Measurements from ENCODE around the gene BTBD16. TPM values are rescaled to one million over a fixed set of nuclear protein-coding genes. Genes with fewer than 3 reads are reported as not detected.

The BTBD16 gene
- total and polyA plus RNA-seq, 2 of the 13 experiments (the other 11 are each of a cell fraction or from before 2014, with no cell fraction given) = 5.0 to 11.9 TPM

DNA sequence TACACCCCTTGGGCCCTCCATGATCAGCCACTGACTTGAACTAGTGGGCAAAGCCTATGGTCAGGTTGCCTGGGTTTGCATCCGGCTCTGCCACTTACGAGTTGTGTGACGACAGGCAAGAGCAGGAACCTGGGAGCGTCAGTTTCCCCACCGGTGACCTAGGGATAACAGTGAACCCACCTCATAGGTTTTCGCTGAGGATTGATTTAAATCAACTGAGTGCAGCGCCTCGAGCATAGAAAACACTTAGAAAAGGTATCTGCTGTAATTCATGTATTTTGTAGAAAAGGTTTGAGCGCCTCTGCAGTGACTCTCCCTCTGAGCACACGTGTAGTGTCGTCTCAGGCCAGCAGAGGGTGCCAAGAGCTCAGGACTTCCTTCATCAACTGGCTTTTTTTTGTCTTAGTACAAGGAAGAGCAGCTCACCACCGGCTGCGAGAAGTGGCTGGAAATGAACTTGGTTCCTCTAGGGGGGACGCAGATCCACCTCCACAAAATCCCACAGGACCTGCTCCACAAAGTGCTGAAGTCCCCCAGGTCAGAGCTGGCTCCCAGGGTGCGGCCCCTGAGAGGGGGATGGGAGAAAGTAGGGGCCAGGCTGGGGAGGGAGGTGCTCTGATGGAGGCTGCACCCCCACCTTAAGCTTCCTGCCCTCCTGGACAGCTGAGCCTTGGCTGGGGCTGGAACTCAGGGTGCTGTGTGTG, 27.7 kb downstream of the BTBD16 start (continued):
- TF ChIP-seq, protein P1, sequence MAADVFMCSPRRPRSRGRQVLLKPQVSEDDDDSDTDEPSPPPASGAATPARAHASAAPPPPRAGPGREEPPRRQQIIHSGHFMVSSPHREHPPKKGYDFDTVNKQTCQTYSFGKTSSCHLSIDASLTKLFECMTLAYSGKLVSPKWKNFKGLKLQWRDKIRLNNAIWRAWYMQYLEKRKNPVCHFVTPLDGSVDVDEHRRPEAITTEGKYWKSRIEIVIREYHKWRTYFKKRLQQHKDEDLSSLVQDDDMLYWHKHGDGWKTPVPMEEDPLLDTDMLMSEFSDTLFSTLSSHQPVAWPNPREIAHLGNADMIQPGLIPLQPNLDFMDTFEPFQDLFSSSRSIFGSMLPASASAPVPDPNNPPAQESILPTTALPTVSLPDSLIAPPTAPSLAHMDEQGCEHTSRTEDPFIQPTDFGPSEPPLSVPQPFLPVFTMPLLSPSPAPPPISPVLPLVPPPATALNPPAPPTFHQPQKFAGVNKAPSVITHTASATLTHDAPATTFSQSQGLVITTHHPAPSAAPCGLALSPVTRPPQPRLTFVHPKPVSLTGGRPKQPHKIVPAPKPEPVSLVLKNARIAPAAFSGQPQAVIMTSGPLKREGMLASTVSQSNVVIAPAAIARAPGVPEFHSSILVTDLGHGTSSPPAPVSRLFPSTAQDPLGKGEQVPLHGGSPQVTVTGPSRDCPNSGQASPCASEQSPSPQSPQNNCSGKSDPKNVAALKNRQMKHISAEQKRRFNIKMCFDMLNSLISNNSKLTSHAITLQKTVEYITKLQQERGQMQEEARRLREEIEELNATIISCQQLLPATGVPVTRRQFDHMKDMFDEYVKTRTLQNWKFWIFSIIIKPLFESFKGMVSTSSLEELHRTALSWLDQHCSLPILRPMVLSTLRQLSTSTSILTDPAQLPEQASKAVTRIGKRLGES (CRISPR knock-in tag; IDR thresholded peaks at IDR 0.05; ENCODE audit: borderline replicate concordance) = no peak
- TF ChIP-seq, protein P2, sequence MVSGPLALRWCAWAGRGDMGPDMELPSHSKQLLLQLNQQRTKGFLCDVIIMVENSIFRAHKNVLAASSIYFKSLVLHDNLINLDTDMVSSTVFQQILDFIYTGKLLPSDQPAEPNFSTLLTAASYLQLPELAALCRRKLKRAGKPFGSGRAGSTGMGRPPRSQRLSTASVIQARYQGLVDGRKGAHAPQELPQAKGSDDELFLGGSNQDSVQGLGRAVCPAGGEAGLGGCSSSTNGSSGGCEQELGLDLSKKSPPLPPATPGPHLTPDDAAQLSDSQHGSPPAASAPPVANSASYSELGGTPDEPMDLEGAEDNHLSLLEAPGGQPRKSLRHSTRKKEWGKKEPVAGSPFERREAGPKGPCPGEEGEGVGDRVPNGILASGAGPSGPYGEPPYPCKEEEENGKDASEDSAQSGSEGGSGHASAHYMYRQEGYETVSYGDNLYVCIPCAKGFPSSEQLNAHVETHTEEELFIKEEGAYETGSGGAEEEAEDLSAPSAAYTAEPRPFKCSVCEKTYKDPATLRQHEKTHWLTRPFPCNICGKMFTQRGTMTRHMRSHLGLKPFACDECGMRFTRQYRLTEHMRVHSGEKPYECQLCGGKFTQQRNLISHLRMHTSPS (CRISPR knock-in tag; IDR thresholded peaks at IDR 0.05; ENCODE audit: low read depth) = no peak
- no peak for TF ChIP-seq RORA (CRISPR knock-in tag; IDR thresholded peaks at IDR 0.05)
- no peak for TF ChIP-seq RFX5 (IDR thresholded peaks at IDR 0.05; ENCODE audit: low read depth, low read length)
- no peak for TF ChIP-seq STAT5B (CRISPR knock-in tag; IDR thresholded peaks at IDR 0.05)
- TF ChIP-seq ZNF33B (CRISPR knock-in tag; IDR thresholded peaks at IDR 0.05) = no peak
- TF ChIP-seq ZNF567 (CRISPR knock-in tag; IDR thresholded peaks at IDR 0.05; ENCODE audit: borderline replicate concordance) = no peak
- no peak for TF ChIP-seq U2AF1 (optimal IDR thresholded peaks at IDR 0.05; ENCODE audit: low read depth, low read length)
- TF ChIP-seq ELF3 (CRISPR knock-in tag; IDR thresholded peaks at IDR 0.05) = peak; percentile 86
- no peak for TF ChIP-seq GABPB1 (CRISPR knock-in tag; IDR thresholded peaks at IDR 0.05)
- TF ChIP-seq ZSCAN22 (CRISPR knock-in tag; IDR thresholded peaks at IDR 0.05) = peak; percentile 24
- no peak for TF ChIP-seq MEIS1 (CRISPR knock-in tag; IDR thresholded peaks at IDR 0.05; ENCODE audit: borderline replicate concordance)
- no peak for TF ChIP-seq SRSF9 (IDR thresholded peaks at IDR 0.05; ENCODE audit: borderline replicate concordance, insufficient read depth, low read depth, low read length, poor library complexity, severe bottlenecking)
- TF ChIP-seq ZNF556 (CRISPR knock-in tag; IDR thresholded peaks at IDR 0.05; ENCODE audit: borderline replicate concordance) = no peak
- TF ChIP-seq HMGA1 (CRISPR knock-in tag; conservative IDR thresholded peaks at IDR 0.05) = no peak
- TF ChIP-seq ZBTB8A (CRISPR knock-in tag; IDR thresholded peaks at IDR 0.05; ENCODE audit: borderline replicate concordance, low read depth) = no peak
- TF ChIP-seq ZNF546 (CRISPR knock-in tag; conservative IDR thresholded peaks at IDR 0.05) = no peak
- TF ChIP-seq CBX5 (CRISPR knock-in tag; IDR thresholded peaks at IDR 0.05; ENCODE audit: borderline replicate concordance) = no peak
- TF ChIP-seq ZNF775 (CRISPR knock-in tag; IDR thresholded peaks at IDR 0.05; ENCODE audit: borderline replicate concordance) = no peak
- no peak for TF ChIP-seq ZKSCAN1 (IDR thresholded peaks at IDR 0.05; ENCODE audit: low read length)
- TF ChIP-seq, protein P3, sequence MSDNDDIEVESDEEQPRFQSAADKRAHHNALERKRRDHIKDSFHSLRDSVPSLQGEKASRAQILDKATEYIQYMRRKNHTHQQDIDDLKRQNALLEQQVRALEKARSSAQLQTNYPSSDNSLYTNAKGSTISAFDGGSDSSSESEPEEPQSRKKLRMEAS (IDR thresholded peaks at IDR 0.05) = peak; percentile 48; the same call in 1 of the 2 replicates
- no peak for TF ChIP-seq KLF15 (CRISPR knock-in tag; IDR thresholded peaks at IDR 0.05; ENCODE audit: borderline replicate concordance)

All from HepG2 (cell line).